Mucosa of stomach (tissue), 1 donor: ENCODE results near the gene ANKLE2.

ENCODE experiments used
- H3K27me3 ChIP-seq: one replicate; pipeline ENCODE4 v1.7.0; 2013; ENCODE audit warnings: mild to moderate bottlenecking, low read length; ENCODE audit not compliant: control insufficient read depth, insufficient read depth
- H3K36me3 ChIP-seq: one replicate; pipeline ENCODE4 v1.7.0; 2013; ENCODE audit warnings: low read length; ENCODE audit not compliant: control insufficient read depth, insufficient read depth
- H3K4me1 ChIP-seq: one replicate; pipeline ENCODE4 v1.7.0; 2013; ENCODE audit warnings: mild to moderate bottlenecking, low read length; ENCODE audit not compliant: control insufficient read depth, insufficient read depth
- H3K4me3 ChIP-seq: one replicate; pipeline ENCODE4 v1.7.0; 2013; ENCODE audit warnings: low read length
- H3K9ac ChIP-seq: one replicate; pipeline ENCODE4 v1.7.0; 2013; ENCODE audit warnings: mild to moderate bottlenecking, low read length, moderate library complexity
- H3K9me3 ChIP-seq: one replicate; pipeline ENCODE4 v1.7.0; 2013; ENCODE audit warnings: mild to moderate bottlenecking, low read length, moderate library complexity; ENCODE audit not compliant: control insufficient read depth
- donor health status: Pancreatic carcinoma.

Gene ANKLE2

DNA sequence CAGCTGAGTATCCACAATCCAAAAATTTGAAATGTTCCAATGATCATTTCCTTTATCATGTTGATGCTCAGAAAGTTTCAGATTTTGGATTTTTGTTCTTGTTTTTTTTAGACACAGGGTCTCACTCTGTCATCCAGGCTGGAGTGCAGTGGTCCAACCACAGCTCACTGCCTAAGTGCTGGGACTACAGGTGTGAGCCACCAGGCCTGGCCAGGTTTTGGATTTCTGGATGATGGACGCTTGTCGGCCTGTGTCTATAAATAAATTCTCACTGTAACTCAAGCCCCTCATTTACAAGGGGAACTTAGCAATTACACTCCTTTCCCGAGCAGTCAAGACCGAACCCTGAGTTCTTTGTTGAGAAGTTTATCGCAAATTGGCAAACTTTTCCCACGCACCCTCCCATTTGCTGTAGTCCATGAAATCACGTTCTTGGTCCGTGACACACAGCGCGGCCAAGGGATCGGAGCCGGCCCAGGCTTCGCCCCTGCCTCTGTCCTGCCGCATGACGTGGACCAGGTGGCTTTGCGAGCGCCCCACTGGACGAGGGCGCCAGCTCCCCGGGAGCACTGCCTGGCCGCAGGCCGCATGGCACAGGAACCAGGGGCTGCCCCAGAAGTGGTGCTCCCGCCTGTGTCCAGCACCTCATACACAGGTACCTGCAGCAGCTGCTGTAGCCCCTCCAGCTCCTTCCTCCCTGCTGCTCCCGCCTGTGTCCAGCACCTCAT is 14.0 kb upstream of the ANKLE2 start:
- Histone ChIP-seq H3K36me3 (peaks cover 25% of the 10 kb centered on the region), H3K9me3 (no peaks in the 10 kb centered on the region), H3K4me3 (no peak overlapping the region), H3K27me3 (no peaks in the 10 kb centered on the region), H3K9ac (no peak overlapping the region), H3K4me1 (no peaks in the 10 kb centered on the region)

DNA sequence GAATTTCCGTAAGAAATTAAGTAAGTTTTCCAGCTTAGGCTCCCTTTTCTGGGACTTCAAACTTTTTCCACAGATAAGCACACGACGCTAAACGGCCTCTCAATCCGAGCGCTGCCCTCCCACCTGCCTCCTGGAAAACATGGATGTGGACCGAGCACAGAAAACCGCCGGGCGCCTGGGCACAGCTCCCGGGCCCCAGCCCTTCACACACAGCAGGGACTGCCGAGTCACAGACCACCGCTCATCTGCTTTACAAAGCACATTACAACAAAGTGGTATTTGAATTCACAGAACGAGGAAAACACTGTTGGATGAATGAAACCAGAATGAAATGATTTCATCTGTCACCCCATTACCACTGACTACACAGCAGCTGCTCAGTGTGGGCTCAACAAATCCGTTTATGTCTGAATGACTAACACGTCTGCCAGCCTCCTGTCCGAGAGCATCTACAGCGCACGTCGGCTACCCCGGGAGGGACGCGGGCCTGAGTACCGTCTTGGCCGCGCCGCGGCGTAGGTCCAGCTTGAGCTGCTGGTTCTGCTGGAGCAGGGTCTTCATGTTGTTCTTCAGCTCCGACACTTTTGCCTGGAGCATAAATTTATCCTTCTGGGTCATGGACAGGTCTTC is 13.1 kb upstream of the ANKLE2 start:
- no peak overlapping the region for H3K4me3 ChIP-seq
- H3K9ac ChIP-seq: no peak overlapping the region
- H3K27me3 ChIP-seq: no peaks in the 10 kb centered on the region
- H3K9me3 ChIP-seq: no peaks in the 10 kb centered on the region
- peaks cover 16% of the 10 kb centered on the region for H3K36me3 ChIP-seq
- no peaks in the 10 kb centered on the region for H3K4me1 ChIP-seq

DNA sequence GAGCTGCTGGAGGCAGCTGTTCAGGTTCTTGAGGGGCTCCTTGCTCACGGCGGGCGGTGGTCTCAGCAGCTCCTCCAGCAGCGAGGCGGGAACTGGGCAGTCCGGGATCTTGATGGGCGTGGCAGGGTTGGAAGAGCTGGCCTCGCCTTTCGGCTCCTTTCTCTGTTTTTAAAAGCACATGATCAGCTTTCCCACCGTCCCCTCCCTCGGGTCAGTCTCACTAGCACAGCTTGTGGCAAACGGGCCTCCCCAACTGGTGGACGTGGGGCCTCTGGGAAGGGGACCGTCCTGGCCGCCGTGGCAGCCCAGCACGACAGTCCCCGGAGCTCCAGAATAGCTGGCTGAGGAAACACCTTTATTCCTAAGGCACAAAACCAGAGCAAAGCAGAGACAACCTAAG is 12.5 kb upstream of the ANKLE2 start:
- H3K9me3 ChIP-seq: no peaks in the 10 kb centered on the region
- no peaks in the 10 kb centered on the region for H3K27me3 ChIP-seq
- H3K4me1 ChIP-seq: no peaks in the 10 kb centered on the region
- H3K9ac ChIP-seq: no peak overlapping the region
- no peak overlapping the region for H3K4me3 ChIP-seq
- H3K36me3 ChIP-seq: peaks cover 16% of the 10 kb centered on the region

DNA sequence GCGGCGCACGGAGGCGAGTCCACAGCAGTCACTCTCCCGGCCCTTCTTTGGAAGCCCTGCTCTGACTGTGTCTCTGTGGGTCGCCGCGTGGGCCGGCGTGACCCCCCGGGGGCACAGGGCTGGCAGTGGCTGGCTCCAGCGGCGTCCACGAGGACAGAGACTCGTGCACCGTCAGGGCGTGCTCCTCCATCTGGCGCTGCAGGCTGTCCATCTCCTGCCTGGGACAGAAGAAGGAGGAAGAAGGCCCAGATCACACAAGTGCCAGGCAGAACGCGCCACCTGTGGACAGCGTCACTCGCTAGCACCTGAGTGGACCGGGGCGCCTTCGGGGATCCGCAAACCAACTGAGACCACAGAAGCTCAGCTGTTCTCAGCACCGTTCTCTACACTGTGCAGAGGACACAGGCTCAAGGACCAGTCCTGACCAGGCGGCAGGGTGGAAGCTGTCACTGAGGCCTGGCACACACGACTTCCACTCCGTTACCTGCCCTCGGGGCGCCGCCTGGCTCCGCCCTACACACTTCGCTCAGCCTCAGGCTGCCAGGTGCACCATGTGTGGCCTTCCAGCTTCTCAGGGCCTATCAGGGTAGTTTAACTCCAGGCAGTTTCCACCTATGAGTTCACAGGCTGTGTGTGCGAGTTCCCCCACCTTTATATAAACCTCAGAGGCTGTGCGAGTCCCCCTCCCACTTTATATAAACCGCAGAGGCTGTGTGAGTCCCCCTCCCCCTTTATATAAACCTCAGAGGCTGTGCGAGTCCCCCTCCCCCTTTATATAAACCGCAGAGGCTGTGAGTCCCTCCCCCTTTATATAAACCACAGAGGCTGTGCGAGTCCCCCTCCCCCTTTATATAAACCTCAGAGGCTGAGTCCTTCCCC is 11.7 kb upstream of the ANKLE2 start:
- H3K36me3 ChIP-seq: peaks cover 16% of the 10 kb centered on the region

DNA sequence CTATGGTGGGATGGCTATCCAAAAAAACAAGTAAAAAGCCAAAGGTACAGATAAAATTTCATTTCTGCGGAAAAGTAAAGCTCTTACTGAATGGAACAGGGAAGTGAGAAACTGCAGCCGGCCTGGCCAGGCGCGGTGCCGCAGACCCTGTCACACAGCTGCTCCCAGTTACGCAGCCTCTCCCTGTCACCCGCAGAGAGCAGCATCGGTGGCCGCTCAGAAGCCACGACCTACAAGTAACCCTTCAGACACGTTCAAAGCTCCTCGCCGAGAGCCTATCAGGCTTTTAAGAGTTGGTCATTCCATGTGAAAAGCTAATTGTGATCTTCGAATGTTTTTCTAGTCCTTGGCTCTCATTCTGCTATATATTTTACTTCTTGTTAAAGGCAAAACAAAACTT is 11.0 kb upstream of the ANKLE2 start:
- Histone ChIP-seq H3K36me3 (peaks cover 12% of the 10 kb centered on the region), H3K4me1 (no peaks in the 10 kb centered on the region)

More for the DNA sequence above, 11.7 kb upstream of the ANKLE2 start:
- H3K9me3 ChIP-seq: no peaks in the 10 kb centered on the region
- H3K27me3 ChIP-seq: no peaks in the 10 kb centered on the region
- H3K4me1 ChIP-seq: no peaks in the 10 kb centered on the region
- no peak overlapping the region for H3K4me3 ChIP-seq
- no peak overlapping the region for H3K9ac ChIP-seq

DNA sequence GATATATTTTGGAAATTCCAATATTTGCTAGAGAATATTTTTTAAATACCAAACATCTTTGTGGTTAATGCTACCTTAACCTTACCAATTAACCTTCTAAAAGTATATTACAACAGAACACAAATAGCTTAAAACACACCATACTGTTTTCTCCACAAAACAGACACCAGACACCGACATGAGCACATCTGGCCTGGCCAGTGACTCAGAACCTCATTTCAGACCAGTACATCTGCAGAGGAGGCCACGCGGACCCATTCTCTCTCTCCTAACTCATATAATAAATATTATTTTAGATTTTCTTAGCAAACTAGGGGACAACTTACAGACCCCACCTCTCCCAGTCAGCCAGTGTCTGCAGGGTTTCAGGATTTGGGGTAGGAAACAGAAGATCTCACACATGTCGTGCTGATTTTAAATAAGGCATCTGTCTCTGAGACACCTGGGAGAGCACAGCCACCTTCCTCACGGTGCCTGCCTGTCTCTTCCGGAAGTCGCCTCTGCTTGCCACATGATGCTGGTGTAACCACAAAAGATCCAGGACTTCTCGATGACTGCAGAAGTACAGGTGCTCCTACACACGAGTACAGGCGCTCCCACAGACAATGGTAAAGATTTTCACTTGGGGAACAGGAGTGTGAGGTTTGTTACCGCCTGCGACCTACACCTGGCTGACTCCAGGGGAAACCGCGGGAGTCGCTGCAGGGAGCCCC is 9.7 kb upstream of the ANKLE2 start:
- no peaks in the 10 kb centered on the region for H3K9me3 ChIP-seq
- no peaks in the 10 kb centered on the region for H3K27me3 ChIP-seq
- H3K4me1 ChIP-seq: peaks cover 5% of the 10 kb centered on the region
- H3K9ac ChIP-seq: no peak overlapping the region
- peaks cover 5% of the 10 kb centered on the region for H3K36me3 ChIP-seq
- no peak overlapping the region for H3K4me3 ChIP-seq

More for the DNA sequence above, 11.0 kb upstream of the ANKLE2 start:
- Histone ChIP-seq H3K27me3 (no peaks in the 10 kb centered on the region), H3K9ac (no peak overlapping the region), H3K4me3 (no peak overlapping the region), H3K9me3 (no peaks in the 10 kb centered on the region)

DNA sequence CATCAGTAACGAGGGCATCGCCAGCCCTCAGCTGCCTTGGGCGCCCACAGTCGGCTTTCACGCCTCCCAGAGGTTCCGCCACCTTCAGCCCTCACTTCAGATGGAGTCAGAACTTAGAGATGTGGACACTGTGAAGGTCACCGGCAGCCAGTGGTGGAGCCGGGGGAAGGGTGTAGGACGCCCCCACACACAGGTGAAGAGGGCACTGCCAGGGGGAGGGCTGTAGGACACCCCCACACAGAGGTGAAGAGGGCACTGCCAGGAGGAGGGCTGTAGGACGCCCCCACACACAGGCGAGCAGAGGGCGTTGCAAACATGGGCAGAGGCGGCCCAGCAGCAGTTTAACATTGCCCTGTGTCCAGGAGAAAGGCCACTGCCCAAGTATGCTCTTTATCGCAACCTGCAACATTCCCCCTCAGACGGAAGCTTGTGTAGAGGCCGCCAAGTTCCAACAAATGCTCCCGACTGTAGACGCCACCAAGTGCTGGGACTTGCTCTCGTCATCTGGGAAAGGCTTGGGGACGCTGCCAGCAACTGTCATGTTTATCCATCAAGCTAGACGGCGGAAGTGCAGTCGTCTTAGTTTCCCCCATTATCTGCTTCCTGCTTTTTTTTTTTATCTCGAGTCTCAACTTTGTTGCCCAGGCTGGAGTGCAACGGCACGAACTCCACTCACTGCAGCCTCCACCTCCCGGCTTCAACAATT is 4.9 kb upstream of the ANKLE2 start:
- Histone ChIP-seq H3K4me1 (peaks cover 5% of the 10 kb centered on the region), H3K9ac (no peak overlapping the region), H3K27me3 (no peaks in the 10 kb centered on the region), H3K9me3 (no peaks in the 10 kb centered on the region), H3K4me3 (no peak overlapping the region), H3K36me3 (no peaks in the 10 kb centered on the region)

DNA sequence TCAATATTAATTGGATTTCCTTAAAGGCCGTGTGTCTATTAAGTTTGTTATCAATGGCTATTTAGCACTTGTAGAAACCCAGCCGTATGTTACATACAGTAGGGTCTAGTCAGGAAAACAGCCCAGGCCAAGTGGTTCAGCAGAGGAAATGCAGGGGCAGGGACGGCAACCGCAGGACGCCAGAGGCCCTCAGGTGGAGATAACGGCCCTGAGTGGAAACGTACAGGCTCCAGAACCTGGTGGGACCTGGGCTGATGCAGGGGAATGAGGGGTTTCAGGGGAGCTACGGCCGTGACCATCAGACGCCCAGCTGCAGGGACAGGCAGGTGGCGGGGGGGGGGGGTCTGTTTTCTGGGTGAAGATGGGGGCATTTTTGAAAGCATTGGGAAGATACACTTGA is 3.7 kb upstream of the ANKLE2 start:
- H3K27me3 ChIP-seq: no peaks in the 10 kb centered on the region
- H3K36me3 ChIP-seq: no peaks in the 10 kb centered on the region
- no peak overlapping the region for H3K9ac ChIP-seq
- no peak overlapping the region for H3K4me3 ChIP-seq
- H3K4me1 ChIP-seq: peaks cover 8% of the 10 kb centered on the region
- H3K9me3 ChIP-seq: no peaks in the 10 kb centered on the region

DNA sequence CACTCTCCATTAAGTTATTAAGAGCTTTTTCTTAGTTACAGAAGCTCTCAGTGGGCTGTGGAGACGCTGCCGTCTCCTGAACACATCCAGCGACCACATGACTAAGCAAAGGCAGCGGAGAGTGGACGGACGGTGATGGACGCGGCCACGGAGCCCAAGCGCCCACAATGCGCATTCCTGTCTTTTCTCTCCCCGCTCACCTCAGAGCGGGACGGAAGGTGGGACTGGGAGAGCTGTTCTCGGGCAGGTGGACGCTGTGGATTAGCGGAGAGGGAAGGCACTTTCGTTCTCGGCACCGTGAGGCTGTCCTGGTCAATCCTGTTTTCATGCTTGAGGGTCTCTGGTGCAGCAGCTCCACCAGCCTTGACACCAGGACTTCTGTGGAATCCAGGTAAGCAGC is 2.6 kb upstream of the ANKLE2 start:
- H3K4me1 ChIP-seq: peaks cover 13% of the 10 kb centered on the region
- no peaks in the 10 kb centered on the region for H3K36me3 ChIP-seq
- H3K4me3 ChIP-seq: no peak overlapping the region
- no peaks in the 10 kb centered on the region for H3K27me3 ChIP-seq
- no peaks in the 10 kb centered on the region for H3K9me3 ChIP-seq
- no peak overlapping the region for H3K9ac ChIP-seq

DNA sequence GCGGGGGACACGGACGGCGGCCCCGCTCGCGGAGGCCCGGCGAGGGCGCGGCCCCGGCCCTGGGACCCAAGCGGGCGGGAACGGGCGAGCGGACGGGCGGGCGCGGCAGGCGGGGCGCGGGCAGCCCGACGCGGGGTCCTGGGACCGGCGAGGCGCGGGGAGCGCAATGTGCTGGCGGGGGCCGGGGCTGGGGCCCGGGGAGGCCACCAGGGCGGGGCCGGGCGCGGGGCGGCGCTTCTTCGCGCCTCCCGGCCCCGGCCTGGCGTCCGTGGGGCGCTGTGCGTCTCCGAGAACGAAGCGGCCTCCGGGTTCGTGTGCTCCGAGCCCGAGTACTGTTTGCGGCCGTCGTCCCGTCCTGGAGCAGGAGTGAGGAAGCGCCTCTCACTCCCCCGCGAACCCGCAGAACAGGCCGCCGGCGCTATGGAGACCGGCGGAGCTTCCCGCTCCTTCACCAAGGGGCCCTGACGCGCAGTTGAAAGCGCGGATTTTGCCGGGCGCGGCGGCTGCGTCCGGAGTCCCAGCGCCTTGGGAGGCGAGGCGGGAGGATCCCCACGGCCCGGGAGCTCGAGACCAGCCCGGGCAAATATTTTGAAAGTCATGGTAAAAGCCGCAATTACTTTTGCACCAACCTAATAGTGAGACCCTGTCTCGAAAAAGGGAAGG is 420 bp upstream of the ANKLE2 start:
- Histone ChIP-seq H3K9ac (peak overlapping the region; percentile 82), H3K4me1 (peaks cover 13% of the 10 kb centered on the region), H3K4me3 (peak overlapping the region; percentile 31), H3K27me3 (no peaks in the 10 kb centered on the region), H3K9me3 (no peaks in the 10 kb centered on the region), H3K36me3 (no peaks in the 10 kb centered on the region)

DNA sequence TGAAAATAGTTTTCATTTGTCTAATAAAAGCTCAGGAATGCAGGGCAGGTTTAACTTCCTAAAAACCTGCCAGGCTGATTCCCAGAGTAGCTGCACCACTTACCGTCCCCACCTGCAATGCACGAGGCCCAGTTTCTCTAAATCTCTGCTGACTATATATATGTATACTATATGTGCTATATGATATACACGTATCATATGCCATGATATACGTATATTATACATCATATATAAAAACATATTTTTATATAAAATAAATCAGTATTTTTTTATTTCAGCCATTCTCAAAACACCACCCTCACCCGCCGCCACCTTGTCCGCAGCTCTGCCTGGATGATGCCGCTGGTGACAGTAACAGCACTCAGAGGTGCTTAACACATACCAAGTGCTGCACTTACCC is 2.3 kb downstream of the ANKLE2 start:
- peaks cover 8% of the 10 kb centered on the region for H3K4me1 ChIP-seq
- H3K36me3 ChIP-seq: no peaks in the 10 kb centered on the region
- no peaks in the 10 kb centered on the region for H3K9me3 ChIP-seq
- no peak overlapping the region for H3K9ac ChIP-seq
- no peaks in the 10 kb centered on the region for H3K27me3 ChIP-seq
- no peak overlapping the region for H3K4me3 ChIP-seq
